HG03095 (cell line): Measurements from ENCODE around the gene B3GNT2.
"Not testable (repeated sequence)": the region's sequence is repeated elsewhere in the genome, so short reads cannot be mapped to it uniquely, and the experiment has no call there.

Experiments
- ATAC-seq: cut with Tn5 transposase; IDR thresholded peaks from one replicate; pipeline ENCODE4 v1.9.1; 2021; ENCODE audit warnings: moderate library complexity; ENCODE audit not compliant: unreplicated experiment

The B3GNT2 gene

GRCh38 chr2:62234755-62235655 is 39.1 kb downstream of the B3GNT2 start:
- ATAC-seq = no peak

GRCh38 chr2:62236499-62236898 is 40.6 kb downstream of the B3GNT2 start:
- ATAC-seq = no peak

GRCh38 chr2:62238236-62238635 is 42.3 kb downstream of the B3GNT2 start:
- no peak for ATAC-seq

GRCh38 chr2:62240546-62240945 is 44.6 kb downstream of the B3GNT2 start:
- no peak for ATAC-seq

- ATAC-seq = no peak
Measured at GRCh38 chr2:62243983-62244382, 48.1 kb downstream of the B3GNT2 start.

- no peak for ATAC-seq
Measured at GRCh38 chr2:62248226-62248625, 52.3 kb downstream of the B3GNT2 start.

- no peak for ATAC-seq
Measured at GRCh38 chr2:62250239-62250638, 54.3 kb downstream of the B3GNT2 start.

- ATAC-seq = no peak
Measured at GRCh38 chr2:62254424-62255266, 58.7 kb downstream of the B3GNT2 start.

GRCh38 chr2:62257466-62257865 is 61.6 kb downstream of the B3GNT2 start:
- no peak for ATAC-seq

- no peak for ATAC-seq
Measured at GRCh38 chr2:62263076-62263715, 67.3 kb downstream of the B3GNT2 start.

GRCh38 chr2:62264186-62264585 is 68.3 kb downstream of the B3GNT2 start:
- no peak for ATAC-seq

- ATAC-seq = no peak
Measured at GRCh38 chr2:62265106-62265505, 69.2 kb downstream of the B3GNT2 start.

- no peak for ATAC-seq
Measured at GRCh38 chr2:62266433-62267038, 70.6 kb downstream of the B3GNT2 start.

GRCh38 chr2:62267696-62268095 is 71.8 kb downstream of the B3GNT2 start:
- ATAC-seq = no peak

GRCh38 chr2:62268681-62269188 is 72.8 kb downstream of the B3GNT2 start:
- ATAC-seq = not testable (repeated sequence)

- no peak for ATAC-seq
Measured at GRCh38 chr2:62270728-62271127, 74.8 kb downstream of the B3GNT2 start.
